LNCAP (cell line): ENCODE results near the gene GPR75.

Source experiments
- TF ChIP-seq, protein P1 (sequence below): fragments of 450-650 bp; IDR thresholded peaks from 2 replicates; pipeline ENCODE4 v1.5.1; 2017; ENCODE audit warnings: mild to moderate bottlenecking

The GPR75 gene

GRCh38 chr2:53818854-53819435 is 40.8 kb downstream of the GPR75 start:
- TF ChIP-seq, protein P1, sequence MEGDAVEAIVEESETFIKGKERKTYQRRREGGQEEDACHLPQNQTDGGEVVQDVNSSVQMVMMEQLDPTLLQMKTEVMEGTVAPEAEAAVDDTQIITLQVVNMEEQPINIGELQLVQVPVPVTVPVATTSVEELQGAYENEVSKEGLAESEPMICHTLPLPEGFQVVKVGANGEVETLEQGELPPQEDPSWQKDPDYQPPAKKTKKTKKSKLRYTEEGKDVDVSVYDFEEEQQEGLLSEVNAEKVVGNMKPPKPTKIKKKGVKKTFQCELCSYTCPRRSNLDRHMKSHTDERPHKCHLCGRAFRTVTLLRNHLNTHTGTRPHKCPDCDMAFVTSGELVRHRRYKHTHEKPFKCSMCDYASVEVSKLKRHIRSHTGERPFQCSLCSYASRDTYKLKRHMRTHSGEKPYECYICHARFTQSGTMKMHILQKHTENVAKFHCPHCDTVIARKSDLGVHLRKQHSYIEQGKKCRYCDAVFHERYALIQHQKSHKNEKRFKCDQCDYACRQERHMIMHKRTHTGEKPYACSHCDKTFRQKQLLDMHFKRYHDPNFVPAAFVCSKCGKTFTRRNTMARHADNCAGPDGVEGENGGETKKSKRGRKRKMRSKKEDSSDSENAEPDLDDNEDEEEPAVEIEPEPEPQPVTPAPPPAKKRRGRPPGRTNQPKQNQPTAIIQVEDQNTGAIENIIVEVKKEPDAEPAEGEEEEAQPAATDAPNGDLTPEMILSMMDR, result no peak

GRCh38 chr2:53813151-53813550 is 46.6 kb downstream of the GPR75 start:
- TF ChIP-seq, protein P1, result no peak

DNA sequence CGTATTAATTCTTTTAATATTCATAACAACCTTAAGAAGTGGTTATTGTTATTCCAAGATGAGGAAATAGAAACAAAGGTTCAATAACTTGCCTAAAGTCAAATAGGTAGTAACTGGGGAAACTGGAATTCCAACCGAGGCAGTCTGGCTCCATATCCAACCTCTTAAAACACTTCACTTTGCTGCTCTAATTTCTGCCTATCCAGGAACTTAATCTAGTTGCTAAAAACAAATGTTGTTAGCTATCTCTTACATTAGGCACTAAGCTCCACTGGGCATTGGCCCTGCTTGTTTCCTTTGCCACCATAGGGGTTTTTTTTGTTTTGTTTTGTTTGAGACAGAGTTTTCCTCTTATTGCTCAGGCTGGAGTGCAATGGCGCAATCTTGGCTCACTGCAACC is 48.2 kb downstream of the GPR75 start:
- TF ChIP-seq, protein P1, result no peak
